Hematopoietic multipotent progenitor cell treated with erythropoietin and hydrocortisone succinate and interleukin-3 and kit ligand, for 15 days (in vitro differentiated cells): ENCODE data around the gene SEC31A.
"Not testable (repeated sequence)": the region's sequence is repeated elsewhere in the genome, so short reads cannot be mapped to it uniquely, and the experiment has no call there.

Experiments used
- DNase-seq: peaks from one replicate; pipeline ENCODE4 v3.0.0-alpha.2; 2015; ENCODE audit warnings: low spot score

Gene SEC31A, protein sequence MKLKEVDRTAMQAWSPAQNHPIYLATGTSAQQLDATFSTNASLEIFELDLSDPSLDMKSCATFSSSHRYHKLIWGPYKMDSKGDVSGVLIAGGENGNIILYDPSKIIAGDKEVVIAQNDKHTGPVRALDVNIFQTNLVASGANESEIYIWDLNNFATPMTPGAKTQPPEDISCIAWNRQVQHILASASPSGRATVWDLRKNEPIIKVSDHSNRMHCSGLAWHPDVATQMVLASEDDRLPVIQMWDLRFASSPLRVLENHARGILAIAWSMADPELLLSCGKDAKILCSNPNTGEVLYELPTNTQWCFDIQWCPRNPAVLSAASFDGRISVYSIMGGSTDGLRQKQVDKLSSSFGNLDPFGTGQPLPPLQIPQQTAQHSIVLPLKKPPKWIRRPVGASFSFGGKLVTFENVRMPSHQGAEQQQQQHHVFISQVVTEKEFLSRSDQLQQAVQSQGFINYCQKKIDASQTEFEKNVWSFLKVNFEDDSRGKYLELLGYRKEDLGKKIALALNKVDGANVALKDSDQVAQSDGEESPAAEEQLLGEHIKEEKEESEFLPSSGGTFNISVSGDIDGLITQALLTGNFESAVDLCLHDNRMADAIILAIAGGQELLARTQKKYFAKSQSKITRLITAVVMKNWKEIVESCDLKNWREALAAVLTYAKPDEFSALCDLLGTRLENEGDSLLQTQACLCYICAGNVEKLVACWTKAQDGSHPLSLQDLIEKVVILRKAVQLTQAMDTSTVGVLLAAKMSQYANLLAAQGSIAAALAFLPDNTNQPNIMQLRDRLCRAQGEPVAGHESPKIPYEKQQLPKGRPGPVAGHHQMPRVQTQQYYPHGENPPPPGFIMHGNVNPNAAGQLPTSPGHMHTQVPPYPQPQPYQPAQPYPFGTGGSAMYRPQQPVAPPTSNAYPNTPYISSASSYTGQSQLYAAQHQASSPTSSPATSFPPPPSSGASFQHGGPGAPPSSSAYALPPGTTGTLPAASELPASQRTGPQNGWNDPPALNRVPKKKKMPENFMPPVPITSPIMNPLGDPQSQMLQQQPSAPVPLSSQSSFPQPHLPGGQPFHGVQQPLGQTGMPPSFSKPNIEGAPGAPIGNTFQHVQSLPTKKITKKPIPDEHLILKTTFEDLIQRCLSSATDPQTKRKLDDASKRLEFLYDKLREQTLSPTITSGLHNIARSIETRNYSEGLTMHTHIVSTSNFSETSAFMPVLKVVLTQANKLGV

DNA sequence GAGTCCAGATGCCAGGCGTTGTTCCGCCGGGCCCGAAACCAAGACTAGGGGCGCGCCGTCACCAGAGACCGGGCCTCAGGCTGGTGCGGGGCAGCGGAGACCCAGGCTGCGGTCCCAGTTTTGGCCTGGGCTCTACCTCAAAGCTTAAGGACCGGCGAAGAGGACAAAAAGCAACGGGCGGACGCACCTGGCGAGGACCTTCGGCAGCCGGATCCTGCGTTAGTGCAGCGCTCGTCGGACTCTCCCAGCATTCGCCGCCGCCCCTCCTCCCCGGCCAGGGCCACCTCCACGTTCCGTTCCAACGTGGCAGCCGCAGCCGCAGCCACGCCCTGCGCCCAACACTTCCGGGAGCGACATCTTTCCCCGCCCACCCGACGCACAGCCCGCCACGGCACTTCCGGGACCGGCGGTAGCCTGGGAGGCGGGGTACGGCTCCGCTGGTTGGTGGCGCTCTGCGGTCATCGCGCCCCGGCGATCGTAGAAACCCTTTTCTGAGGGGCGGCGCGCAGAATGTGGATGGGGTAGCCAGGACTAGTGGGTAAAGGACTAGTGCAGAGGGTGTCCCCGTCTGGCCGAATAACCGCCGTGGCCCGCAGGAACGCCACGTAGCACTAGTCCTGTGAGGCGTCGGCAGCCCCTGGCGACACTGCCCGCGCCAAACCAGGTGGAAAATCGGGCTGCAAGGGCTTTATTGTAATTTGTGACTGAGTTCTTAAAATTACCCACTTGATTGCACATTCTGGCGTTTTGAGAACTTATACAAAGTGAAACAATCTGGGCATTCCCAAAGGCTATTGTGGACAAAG is at the start of gene SEC31A:
Gene SEC31A, minus strand, starts transcription at position 253 of the 806 bp plus-strand sequence. CDS start 9,217 bp downstream, outside the sequence.
- DNase-seq: peak; percentile 96

DNA sequence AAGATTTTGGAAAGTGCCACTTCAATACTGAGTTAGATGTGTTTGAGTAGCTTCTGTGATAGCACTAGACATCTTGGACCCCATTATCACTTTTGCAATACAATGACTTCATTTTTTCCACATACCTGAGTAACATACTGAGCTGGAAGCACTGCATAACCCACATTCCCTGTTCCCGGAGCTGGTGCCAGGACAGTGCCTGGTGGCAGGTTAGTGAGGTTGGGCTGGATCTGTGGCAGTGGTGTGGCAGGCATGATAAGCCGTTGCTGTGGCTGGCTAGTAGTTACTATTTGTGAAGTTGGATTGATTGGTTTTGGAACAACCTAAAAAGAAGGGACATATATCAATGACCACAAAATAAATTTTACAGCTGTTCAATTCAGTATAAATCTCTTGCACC is 48.5 kb upstream of the SEC31A start:
- DNase-seq: no peak

DNA sequence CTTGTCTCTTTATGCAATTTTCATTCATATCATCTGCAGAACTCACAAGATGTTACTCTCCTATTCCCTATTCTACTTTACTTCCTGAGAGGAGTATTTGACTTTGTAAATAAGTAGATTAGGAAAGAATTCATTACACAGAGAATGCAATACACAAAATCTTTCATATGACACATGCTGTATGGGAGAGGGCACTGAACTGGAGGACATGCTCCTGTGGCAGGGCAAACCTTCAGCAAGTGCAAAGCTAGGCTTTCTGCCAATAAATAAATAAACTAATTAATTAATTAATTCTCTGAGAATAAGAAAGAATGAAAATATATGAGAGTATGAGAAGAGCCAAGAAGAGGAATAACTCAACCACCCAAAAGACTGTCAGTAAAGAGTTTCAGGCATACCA is 43.5 kb upstream of the SEC31A start:
- no peak for DNase-seq

DNA sequence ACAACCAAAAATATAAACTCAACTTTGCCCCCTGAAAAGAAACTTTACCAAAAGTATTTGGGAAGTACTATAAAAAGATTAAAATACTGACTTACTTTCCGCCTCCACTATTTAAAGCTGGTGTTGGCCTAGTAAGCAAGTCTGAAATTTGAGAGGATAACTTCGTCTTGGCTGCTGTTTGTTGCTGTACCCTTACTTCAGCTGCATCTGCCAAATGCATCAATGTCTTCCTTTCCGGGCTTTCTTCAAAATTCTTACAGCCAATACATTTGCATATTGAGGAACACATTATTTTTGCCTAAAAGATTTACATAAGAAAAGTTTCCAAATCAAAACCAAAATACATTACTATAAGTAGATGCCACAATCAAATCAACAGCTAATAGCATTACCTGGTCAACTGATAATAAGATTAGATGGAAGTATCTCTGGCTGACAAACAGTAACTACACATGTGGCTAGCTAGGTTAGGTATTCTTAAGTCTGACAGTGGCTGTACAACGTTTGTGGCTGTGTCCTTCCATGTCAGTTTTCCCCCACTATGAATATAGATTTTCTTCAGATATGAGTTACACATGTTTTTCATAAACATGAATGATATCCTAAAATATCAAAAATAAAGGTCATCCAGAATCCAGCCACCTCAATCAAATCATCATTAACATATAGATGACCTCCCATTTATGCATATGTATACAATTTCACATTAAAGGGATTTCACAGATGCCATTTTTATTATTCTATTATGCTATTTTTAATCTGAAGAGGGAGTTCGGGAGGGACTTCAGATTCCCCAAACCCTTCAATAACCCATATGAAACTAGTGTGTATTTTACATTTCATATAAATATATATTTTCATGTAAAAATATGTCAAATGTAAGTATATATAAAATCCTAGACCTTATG is 40.1 kb upstream of the SEC31A start:
- no peak for DNase-seq

DNA sequence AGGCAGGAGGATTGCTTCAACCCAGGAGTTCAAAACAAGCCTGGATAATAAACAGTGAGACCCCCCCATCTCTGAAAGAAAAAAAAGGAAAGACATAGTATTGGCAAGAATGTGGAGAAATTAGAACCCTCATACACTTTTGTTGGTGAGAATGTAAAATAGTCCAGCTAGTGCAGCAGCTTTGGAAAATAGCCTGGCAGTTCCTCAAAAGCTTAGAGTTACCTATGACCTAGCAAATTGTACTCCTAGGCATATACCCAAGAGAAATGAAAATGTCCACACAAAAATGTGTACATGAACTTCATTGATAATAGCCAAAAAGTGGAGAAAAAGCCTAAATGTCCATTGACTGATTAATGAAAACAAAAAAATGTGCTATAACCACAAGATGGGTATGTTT is 30.8 kb upstream of the SEC31A start:
- no peak for DNase-seq

DNA sequence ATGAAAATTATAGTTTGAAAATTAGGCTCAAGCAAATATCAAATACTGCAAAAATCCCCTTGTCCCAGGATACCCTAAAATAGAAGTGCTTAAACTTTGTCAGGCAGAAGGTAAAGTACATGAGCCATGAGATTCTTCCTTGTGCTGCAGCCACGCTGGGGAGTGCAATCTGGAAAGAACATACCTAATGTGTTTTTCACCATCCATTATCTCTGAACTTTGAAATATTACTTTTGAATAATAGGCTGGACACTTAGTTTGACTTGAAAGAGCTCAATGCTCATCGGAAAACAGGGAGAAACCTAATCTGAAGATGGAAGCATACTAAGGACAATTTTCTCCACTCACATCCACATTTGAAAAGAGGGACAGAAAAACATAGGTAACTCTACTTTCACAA is 28.4 kb upstream of the SEC31A start:
- DNase-seq: no peak

DNA sequence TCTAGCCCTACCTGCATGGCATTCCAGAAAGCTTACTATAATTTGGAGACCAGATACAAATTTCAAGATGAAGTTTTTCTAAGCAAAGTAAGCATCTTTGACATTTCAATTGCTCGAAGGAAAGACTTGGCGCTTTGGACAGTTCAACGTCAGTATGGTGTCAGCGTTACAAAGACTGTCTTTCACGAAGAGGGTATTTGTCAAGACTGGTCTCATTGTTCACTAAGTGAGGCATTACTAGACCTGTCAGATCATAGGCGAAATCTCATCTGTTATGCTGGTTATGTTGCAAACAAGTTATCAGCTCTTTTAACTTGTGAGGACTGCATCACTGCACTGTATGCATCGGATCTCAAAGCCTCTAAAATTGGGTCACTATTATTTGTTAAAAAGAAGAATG is 27.1 kb upstream of the SEC31A start:
- DNase-seq: no peak

DNA sequence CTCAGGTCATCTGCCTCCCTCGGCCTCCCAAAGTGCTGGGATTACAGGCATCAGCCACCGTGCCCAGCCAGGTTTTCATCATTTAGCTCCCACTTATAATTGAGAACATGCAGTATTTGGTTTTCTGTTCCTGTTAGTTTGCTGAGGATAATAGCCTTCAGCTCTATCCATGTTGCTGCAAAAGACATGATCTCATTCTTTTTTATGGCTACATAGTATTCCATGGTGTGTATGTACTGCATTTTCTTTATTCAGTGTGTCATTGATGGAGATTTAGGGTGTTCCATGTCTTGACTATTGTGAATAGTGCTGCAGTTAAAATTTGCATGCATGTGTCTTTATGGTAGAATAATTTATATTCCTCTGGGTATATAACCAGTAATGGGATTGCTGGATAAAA is 23.0 kb upstream of the SEC31A start:
- DNase-seq: not testable (repeated sequence)

DNA sequence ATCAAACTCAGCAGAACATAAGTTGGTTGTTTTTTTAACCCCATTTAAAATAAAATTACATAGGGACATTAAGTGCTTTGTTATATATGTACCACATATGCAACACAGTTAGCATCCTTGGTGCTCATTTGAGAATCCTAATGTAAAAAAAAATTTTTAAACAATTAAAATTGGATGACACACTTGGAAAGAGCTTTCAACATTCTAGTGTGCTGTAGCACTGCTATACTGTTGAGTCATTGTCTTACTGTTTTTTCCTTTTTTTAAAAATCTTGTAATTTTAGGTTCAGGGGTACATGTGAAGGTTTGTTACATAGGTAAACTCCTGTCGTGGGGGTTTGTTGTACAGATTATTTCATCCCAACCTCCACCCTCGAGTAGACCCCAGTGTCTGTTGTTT is 22.4 kb upstream of the SEC31A start:
- no peak for DNase-seq

DNA sequence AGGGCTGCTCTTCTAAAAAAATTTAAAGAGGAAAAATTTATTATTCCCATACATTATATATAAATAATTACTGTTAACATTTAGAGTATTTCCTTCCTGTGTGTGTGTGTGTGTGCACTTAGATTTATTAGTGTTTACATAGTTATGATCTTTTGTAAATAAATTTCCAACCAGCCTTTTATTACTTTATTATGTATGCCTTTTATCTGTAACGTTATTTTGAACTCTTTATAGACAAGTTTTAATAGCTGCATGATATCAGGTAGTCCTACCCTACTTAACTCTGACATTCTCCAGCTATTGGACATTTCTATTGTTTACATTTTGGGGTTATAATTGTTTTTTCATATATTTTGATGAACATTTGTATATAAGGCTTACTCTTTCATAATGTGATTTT is 18.4 kb upstream of the SEC31A start:
- DNase-seq: no peak

DNA sequence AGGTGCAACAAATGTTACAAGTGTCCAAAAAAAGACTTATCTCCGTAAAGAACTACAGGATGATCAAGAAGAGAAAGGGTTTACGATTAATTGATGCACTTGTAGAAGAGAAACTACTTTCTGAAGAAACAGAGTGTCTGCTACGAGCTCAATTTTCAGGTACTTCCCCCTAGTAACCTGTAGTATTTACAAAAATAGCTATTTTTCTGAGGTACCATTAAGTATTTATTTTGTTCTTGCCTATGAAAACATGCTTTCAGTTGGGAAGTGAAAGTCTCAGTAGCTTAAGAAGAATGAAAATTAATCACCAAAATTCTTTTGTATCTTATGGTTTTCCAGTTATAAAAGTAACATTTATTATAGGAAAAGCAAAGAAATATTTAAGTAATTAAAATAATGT is 15.5 kb upstream of the SEC31A start:
- DNase-seq: no peak

DNA sequence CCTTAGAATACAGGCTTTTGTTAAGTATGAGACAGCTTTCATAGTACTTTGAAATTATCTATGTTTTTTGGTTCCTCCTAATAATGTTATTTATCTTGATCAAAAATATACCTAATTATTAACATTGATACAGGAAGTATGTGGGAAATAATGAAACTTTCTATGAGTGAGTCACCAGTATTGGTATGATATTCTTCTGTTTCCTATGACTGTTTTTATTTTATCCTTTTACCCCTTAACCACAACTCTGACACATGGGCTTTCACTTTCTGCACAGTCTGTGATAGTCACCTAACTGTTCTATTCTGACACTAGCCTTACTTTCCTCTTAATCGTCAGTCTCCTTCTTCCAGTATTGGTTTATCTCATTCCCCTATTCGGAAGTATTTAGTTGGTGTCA is 14.3 kb upstream of the SEC31A start:
- no peak for DNase-seq

DNA sequence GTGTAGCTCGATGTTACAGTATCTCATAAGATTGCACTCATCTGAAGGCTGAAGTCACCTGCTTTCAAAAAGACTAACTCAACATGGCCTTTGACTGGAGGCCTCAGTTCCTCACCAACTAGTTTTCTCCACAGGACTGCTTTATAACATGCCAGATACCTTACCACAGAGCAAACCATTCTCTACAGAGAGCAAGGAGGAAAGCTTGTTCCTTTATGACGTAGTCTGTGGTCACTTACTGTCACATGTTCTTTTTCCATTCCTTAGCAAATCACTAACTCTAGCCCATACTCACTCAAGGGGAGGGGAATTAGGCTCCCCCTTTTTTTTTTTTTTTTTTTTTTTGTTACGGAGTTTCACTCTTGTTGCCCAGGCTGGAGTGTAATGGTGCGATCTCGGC is 12.8 kb upstream of the SEC31A start:
- no peak for DNase-seq

DNA sequence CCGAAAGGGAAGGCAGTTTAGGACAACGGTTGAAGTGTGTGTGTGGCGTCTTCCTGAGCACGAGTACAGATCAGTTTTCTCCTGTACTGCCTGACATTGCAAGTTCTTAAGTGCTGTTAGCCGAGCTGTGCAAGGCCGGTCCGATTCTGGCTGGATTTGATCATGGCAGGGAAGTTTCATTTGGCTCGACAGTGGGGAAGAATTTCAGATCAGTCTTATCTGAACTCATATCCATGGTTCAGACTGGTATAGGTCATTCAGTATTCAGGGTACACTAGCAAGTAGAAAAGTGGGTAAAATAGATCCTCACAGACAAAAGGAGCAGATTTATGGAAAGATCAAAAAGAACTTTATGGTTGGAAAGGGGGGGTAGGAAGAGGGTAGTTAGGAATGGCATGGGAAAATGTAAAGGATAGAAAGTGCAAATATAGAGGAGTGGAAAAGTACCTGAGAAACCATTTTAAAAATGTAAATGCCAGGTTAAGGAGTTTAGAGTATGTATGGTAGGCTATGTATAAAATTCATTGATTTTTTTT is 10.3 kb upstream of the SEC31A start:
- DNase-seq: no peak

DNA sequence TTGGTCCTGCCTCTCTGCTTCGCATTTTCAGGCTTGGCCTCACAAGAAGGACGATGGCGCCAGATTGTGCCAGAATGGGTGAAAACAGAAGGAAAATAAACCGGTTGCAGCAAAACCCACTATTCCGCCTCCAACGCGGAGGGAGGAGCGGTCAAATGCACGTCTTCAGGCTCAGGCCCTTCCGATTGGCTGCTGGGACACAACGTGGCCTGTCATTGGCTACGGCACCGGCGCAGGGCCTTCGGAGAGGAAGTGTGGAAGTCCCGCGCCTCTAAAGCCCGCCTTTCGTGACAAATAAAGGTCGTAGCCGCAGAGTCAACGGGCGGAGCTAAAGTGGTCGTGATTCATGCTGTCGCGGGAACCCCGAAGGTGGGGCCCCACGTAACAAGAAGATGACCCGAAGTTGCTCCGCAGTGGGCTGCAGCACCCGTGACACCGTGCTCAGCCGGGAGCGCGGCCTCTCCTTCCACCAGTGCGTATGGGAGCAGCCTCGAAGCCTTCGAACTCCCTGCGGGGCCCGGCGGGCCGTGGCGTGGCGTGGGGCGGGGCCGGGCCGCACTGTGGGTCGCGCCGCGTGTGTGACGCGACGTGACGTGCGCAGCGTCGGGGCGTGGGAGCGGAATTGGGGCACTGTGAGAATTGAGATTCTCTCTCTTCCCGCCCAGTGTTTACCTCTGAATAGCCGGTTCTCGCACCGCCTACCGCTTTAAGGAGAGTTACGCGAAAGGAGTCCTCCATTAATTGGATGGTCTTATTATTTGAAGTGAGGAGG is 9.6 kb upstream of the SEC31A start, which contains the start of gene THAP9:
Gene THAP9, plus strand, starts transcription at position 325 of the 772 bp plus-strand sequence. Its CDS starts 68 bp downstream, at position 393.
- DNase-seq: peak; percentile 98

DNA sequence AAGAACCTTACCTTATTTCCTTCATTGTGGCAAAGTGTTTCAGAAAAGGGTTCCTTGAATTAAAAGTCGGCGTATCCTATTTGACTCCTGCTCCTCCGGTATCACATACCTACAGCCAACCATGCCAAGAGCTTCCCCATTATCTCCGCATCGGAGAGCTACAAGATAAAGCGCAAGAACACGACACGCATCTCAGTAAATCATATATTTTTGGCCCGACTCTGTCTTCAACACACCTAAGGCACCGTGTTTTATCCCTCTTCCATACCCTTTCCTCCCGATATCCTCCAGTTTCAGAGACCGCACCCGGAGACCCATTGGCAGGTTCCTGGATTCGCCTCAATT is 9.1 kb upstream of the SEC31A start:
- DNase-seq: no peak

DNA sequence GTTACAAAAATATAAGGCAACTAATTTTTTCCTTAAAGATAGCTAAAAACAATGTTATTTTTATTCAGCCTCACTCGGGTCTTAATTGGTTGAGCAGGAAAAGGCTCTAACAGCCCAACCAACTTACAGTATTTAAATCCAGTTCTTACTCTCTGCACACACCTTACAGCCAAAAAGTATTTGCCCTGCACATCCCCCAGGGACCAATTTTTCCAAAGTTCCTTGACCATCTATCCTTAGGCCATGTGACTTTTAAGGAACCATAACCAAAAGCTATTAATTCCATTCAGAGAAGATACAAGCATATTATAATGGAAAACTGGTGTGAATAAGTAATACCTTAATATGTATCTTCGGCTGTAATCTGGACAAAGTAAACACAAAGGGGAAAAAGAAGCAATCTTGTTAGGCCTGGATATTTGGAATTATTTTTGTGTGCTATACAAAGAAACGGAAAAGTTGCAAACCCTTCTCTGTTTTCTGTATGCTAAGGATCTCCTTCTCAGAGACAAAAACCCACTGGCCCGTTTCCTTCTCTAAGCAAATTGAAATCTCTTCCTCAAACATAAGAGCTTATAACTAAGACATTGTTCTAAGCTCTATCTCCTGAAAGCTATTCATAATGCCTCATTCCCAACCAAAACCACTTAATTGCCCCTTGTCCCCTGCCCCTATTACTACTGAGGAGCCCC is 8.6 kb upstream of the SEC31A start:
- no peak for DNase-seq

DNA sequence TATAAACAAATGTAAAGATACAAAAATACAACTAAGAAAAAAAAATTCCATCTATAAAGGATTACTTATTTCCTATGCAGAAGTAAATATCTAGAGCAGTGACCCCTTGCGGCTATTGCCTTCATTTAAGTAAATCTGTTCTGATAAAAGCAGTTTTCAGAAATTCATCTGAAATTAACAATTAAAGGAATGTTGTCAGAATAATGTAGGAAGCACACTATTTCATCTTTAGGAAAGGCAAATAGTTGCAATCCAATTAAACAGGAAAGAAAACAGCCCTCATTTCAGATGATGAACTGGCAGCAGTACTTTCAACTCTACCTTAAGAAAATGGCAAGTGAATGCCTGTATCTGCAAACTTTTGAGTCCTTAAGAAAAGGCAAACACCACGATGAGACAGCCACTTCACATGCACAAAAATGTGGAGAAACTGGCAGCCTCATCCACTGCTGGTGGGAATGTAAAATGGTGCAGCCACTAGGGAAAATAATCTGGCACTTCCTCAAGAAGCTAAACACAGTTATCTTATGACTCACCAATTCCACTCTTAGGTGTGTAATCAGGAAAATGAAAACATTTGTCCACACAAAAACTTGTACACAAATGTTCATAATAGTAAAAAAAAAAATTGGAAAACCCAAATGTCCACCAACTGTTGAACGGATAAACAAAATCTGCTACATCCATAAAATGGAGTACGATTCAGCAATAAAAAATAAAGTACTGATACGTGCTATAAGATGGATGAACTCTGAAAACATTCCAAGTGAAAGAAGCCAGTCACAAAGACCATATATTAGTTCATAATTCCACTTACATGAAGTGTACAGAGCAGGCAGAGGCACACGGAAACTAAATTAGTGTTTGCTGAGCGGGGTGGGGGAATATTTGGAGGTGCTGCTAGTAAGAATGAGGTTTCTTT is 7.6 kb upstream of the SEC31A start:
- peak; percentile 47 for DNase-seq
